ENCODE data around the gene MCHR1. TPM values are rescaled to one million over a fixed set of nuclear protein-coding genes. Genes with fewer than 3 reads are reported as not detected.

Gene MCHR1
- total RNA-seq, 4 donors from 2014 or later: not detected

GRCh38 chr22:40680819-40681183 lies 1.5 kb downstream of the MCHR1 start:
- ATAC-seq (ENCODE audit: low FRiP score) (no peak), DNase-seq (ENCODE audit: low spot score) (no peak)
- no peak for TF ChIP-seq CTCF (IDR thresholded peaks at IDR 0.05)

GRCh38 chr22:40681451-40681850 lies 2.2 kb downstream of the MCHR1 start:
- no peak for TF ChIP-seq CTCF (IDR thresholded peaks at IDR 0.05)
- DNase-seq (ENCODE audit: low spot score) (no peak), ATAC-seq (ENCODE audit: low FRiP score) (no peak)

GRCh38 chr22:40684728-40685127 lies 5.4 kb downstream of the MCHR1 start:
- DNase-seq (ENCODE audit: low spot score) (no peak), ATAC-seq (ENCODE audit: low FRiP score) (no peak)
- no peak for TF ChIP-seq CTCF (IDR thresholded peaks at IDR 0.05)

- no peak for TF ChIP-seq CTCF (IDR thresholded peaks at IDR 0.05)
- no peak for ATAC-seq (ENCODE audit: low FRiP score)
- DNase-seq (ENCODE audit: low spot score): no peak
Observed at GRCh38 chr22:40685406-40685805, 6.1 kb downstream of the MCHR1 start.

GRCh38 chr22:40687706-40688105 lies 8.4 kb downstream of the MCHR1 start:
- ATAC-seq (ENCODE audit: low FRiP score): no peak
- DNase-seq (ENCODE audit: low spot score): no peak
- TF ChIP-seq CTCF (IDR thresholded peaks at IDR 0.05): no peak

- DNase-seq (ENCODE audit: low spot score) (no peak), ATAC-seq (ENCODE audit: low FRiP score) (no peak)
- TF ChIP-seq CTCF (IDR thresholded peaks at IDR 0.05): no peak
Observed at GRCh38 chr22:40690370-40690769, 11.1 kb downstream of the MCHR1 start.

- DNase-seq (ENCODE audit: low spot score): no peak
- TF ChIP-seq CTCF (IDR thresholded peaks at IDR 0.05): no peak
- no peak for ATAC-seq (ENCODE audit: low FRiP score)
Observed at GRCh38 chr22:40691532-40691931, 12.2 kb downstream of the MCHR1 start.
